ENCODE data around the gene MYLK4.
A peak's percentile ranks its signal among the peaks of the same experiment; 100 is the strongest.

The MYLK4 gene

DNA sequence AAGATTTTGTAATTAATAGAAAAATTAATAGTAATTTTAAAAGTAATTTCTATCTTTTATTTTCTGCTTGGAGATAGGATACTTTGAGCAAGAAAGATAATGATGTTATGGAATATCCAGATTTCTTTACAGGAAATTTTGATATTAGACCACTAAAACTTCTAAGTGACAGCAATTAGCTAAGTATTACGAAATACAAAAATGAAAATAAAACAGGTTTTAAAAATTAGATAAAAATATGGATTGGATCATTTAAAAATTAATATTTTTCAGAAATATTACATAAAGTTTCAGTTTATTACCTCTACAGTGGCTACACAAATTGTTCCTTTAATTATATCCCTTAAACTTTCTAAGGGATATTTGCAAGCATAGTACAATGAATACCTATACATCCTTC, 4.2 kb upstream of the MYLK4 start:
- DNase-seq, result no peak

DNA sequence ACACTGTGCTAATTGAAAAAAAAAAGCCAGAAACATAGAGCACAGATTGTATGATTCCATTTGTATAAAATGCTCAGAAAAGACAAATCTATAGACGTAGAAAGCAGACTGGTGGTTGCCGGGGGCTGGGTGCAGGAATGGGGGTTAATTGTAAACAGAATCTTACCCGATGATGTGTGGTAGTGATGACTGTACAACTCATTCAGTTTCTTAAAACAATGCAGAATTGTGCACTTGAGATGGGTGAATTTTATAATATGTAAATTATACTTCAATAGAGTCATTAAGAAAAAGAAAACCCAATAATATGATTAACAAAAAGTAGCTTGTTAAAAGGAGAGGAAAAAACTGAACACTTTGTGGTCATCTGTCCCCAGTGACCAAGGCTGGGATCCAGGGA, 3.7 kb upstream of the MYLK4 start:
- no peak for DNase-seq

DNA sequence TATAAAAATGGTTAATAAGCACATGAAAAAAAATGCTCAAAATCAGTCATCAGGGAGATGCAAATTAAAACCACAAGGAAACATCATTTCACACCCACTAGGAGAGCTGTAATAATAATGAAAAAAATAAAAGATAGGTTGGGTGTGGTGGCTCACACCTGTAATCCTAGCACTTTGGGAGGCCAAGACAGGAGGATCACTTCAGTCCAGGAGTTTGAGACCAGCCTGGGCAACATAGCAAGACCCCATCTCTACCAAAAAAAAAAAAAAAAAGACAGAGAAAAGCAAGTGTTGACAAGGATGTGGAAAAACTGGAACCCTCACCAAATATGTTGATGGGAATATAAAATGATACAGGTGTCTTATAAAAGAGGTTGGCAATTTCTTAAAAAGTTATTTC, 3.0 kb upstream of the MYLK4 start:
- DNase-seq, result no peak

DNA sequence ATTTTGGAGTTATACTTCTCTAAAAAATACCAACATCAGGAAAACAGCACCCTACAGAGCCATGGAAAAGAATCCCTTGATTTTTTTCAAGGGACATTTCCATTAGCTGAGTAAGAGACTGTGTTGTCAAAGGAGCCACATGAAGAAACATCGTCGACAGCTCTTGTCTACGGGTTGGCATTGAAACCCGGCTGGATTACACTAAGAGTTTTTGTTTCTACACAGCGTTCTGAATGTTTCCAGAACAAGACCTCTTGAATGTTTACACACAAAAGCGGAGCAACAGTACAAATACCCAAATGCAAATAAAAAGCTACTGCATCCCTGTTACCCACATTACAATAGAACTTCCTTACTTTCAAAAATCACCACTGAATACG, 2.4 kb upstream of the MYLK4 start:
- no peak for DNase-seq

DNA sequence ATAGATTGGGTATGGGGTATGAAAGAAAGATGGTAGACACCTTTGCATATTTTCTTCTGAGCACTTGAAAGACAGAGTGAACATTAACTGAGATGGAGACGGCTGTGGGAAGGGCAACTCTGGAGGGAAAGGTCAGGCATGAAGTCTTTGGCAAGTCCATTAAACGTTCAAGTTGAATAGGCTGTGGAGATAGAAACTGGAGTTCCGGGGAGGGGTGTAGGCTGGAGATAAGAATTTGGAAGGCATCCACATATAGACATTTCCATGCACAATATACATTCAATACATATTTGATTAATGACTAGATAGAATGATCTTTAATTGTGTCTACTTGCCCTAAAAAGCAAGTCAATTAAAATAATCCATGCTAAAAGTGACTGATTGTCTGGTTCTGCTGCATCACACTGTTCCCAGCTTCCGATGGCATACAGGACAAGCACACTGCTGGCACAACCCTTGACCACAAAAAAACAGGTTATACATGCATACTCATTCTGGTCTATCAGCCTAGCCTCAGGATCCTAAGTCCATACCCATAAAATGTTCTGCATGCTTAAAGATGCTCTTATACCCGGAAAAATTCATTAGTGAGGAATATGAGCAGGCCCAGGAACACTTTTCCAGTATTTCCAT, 1.9 kb upstream of the MYLK4 start:
- no peak for DNase-seq

DNA sequence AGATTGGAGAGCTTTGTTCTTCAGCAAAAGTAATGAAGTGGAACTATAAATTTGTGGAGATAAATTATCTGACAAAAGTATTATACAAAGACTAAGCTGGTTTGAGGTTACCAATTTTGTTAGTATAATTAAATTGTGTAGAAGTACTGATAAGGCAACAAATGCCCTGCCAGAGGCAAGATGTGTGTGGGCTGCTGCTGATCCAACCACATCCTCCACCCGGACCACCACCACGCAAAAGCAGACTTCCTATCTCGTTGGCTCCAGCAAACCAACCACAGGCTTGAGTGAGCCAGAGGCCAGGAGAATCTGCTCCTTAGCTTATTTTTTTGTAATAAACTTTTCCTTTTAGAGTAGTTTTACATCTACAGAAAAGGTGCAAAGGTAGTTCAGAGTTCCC, 1.1 kb upstream of the MYLK4 start:
- peak; percentile 10 for DNase-seq

DNA sequence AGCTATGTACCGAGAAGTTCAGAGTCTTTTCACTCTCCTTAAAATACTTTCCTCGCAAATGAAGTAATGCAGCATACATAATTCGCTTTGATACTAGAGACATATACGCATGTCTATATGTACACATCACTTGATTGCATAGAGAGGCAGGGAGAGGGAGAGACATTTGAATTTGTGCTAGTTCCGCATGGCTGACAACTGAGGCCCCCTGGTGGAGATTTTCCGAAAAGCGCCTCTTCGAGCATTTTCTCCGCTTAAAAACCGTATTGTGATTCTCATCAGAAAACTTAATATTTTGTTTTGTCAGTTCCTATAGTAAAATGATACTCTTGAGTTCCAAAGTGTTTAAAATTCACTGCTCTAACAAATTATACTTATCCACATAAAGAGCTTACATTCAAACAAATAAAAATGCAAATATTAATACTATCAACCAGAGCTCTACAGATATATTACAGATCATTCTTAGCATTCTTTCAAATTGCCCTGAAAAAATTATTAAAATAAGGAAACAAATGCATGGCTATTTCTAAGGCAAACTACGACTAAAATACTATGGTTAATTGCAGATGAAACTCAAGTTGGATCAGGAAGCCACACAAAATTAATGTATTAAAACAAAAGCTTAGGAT, 637 bp downstream of the MYLK4 start:
- DNase-seq, result peak; percentile 69

DNA sequence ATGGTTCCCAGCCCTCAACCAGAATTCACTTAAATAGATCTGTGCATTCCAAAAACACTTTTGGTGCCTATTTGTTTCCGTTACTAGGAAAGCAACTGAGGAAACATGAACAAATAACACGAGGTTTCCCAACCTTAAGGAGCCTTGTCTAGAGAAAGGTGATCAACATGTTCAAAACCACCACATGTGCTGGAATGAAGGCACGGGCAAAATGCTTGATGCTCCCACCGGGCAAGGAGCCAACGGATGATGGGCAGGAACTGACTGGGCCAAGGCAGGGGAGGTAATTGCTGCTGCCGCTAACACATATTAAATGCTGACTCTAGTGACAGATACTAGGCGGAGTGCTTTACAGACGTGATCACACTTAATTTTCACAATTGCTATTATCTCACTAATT, 2.5 kb downstream of the MYLK4 start:
- no peak for DNase-seq

DNA sequence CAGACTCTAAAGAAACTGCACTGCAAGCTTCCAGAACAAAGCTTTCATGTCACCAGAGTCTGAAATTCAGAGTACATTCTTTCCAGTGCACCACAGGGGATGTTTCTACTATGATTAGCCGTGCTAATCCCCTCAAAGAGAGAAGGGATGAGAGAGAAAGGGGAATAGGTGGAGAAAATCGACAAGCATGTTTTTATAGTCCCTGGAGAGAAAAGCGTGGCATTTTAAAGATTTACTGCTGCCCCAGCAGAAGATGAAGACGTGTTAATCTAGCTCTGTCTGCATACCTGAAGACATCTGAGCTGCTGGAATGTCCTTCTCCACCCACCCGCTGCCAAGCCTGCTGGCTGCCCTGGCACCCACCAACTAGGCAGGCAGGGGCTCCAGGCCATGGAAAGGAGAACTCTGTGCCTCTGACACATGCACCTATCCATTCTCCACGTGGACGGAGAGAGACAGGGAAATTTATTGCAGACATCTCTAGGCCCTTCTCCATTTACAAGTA, 4.1 kb downstream of the MYLK4 start:
- no peak for DNase-seq

DNA sequence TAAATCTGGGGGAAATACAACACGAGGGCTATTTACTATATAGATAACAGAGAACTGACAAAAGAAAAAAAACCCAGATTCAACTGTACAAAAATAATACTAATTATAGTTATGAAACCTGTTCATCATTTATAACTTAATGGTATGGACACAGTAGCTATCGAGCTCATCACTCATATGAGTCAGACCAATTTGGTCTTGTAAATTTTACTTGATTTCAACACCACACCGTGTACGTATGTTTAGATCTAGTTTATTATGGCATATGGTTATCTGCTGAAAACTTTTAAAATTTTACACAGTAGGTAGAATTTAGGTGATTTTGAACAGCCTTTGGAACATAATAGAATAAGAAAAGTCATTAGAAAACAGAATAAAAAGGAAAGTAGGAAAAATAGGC, 5.5 kb downstream of the MYLK4 start:
- DNase-seq, result no peak

DNA sequence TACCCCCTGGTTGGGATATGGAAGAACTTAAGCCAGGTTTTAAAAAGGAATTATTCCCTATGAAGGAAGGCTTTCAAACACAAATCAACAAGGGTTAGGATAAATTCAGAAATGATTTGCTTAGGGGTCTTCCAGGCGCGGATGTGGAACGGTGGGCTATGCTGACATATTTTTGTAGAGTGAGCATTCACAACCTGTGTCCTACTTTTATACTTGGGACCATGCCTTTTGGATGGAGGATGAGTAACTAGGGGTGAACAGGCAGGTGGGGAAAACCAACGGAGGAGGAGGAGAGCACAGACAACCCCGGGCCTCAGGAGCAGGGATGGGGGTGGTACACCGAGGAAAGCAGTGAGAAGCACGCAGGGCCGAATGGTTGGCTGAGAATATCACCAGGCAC, 5.9 kb downstream of the MYLK4 start:
- no peak for DNase-seq

DNA sequence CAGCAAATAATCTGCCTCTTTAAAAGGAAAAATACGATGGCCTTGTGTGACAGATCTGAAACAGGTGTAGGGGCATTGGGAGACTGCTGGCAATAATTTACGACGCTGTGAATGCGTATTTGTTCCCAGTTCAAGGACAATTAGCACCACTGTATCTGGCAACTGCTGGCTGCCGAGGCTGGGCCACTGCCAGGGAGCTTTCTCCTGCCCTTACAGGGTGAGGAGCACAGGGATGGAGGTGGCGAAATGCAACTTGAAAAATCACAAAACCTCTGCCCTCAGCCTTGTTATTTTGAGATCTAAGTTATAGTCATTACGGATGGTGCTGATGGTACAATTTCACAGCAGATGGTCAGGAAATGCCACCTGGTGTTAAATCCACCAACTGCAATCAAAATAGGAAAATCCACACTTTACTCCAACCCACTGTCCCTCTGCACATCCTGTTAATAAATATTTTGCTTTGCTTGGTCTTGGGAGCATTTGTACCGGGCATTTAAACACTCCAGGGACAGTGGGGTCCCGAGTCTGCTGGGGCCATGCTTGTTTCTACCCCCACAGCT, 6.4 kb downstream of the MYLK4 start:
- no peak for DNase-seq

DNA sequence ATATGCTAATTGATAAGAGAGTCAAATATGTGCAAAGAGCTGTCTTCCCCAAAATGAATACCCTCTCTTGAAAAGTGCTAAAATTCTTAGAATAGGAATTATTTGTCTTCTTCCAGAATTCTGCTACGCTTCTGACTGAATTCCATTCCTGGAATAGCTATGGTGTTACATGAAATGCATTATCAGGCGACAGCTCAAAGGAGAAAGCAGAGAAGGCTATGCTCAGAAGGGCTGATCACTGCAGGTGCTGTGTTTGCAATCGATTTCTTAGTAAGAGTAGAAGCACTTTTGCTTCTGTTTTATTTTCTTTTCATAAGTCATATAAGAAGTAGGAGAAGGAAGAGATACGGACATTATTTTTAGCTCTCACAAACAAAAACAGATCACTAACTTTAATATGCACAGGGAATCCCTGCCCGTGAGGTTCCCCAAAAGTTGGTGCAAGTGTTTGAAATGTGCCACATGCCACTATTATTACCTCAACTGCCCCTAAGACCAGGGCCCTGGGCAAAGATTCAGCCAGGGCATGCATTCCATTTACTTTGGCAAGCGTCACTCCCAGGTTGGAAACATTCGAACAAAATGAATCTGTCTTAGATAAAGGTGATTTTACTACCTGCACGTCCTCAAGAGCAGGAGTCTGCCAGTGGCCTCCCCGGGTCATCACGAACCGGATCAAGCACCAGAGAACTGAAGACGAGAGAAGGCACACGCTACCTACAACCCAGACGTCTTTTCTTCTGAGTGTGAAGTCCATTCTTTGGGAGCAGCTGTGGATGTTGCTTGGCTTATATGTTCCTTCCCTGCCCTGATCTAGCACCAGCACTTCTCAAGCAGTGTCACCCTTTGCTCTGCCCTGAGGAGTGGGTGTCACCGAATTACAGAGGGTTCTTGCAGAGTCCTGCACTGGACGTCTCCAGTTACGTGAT, 7.2 kb downstream of the MYLK4 start:
- DNase-seq, result no peak

DNA sequence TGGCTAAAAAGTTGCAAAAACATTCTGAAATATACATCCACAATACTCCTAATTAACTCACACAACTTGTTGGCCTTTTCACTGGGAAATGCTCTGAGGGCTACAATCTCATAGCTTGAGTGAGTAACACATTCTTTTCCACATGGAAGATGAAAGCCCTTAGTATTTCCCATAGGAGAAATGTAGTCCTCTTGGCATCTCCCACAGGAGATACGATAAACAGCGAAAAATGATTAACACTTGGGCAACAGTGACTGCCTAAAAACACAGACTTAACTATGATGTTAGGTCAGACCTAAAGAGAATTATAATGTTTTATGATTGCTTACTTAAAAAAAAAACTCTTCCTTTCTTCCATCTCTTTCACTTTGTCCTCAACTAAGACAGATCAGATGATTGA, 9.0 kb downstream of the MYLK4 start:
- DNase-seq, result no peak

DNA sequence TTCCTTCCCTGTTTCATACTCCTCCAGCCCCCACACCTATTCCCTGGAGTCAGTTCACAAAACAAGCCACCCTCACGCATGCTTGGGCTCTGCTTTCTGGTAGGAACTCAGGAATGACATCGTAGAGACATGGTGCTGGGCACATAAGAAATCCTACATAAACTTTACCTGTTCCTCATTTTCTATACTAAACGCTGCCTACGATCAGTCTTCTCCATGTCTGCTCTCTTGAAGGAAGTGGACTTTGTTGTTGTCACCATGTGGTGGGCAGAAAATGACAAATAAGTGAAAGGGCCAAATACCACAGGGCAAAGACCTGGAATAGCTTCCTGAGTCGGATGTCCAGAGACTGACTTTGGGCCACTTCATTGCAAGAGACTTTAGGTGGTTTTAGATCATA, 10.1 kb downstream of the MYLK4 start:
- DNase-seq, result peak; percentile 78

DNA sequence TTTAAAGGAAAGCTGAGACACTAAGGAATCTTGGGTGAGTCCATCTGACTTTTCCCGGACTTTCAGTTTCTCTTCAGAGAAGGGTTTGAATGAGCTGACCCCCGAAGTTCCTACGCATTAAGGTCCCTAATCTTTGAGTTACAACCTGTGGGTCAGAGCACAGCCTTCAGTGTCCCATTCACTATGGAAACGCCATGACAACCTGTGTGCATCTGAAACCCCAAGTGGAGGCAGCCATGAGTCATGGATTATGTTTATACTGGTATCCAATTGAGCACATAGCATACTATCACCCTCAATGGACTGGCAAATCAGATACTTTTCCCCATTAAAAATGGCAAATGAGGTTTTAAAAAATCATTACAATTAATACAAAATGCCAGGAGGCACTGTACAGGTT, 11.4 kb downstream of the MYLK4 start:
- DNase-seq, result no peak

DNA sequence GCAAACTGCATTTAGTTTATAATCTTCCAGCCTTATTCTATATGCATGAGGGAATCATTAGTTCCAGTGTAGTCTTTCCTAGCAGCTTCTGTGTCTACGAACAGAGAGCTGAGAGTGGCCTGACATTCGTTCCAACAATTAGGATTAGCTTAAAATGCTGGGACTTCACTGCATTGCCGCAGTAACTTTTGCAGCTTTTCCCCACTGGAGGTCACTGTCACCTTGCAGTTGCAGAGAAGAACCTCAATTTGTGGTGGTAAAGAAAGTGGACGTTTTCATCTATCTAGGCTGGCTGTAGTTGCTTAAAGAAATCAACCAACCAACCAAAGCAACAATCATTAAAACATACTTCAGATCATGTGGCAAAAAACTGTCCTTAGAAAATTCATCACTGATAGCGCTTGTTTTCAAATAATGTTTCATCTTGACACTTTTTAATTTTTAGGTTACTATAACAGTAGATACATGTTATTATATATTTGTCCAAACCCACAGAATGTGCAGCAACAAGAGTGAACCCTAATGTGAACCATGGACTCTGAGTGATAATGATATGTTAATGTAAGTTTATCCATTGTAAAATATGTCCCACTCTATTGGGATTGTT, 12.2 kb downstream of the MYLK4 start:
- DNase-seq, result peak; percentile 74

DNA sequence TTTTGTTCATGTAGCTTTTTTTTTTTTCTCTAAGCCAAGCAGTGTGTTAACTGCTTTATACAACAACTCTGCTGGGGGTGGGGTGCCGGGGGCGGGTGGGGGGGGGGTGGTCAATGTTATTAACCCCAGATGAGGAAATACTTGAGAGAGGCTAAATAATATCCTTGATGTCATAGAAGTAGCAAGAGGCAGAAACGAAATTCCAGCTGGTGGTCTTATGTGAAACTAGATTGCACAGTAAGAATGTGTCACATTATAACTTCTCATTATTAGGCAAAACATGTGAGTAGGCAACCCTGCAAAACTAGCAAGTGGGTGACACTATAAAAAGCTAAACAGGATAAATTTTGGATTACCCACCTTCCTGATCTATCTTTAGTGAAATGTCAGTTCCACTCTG, 12.8 kb downstream of the MYLK4 start:
- peak; percentile 88 for DNase-seq

DNA sequence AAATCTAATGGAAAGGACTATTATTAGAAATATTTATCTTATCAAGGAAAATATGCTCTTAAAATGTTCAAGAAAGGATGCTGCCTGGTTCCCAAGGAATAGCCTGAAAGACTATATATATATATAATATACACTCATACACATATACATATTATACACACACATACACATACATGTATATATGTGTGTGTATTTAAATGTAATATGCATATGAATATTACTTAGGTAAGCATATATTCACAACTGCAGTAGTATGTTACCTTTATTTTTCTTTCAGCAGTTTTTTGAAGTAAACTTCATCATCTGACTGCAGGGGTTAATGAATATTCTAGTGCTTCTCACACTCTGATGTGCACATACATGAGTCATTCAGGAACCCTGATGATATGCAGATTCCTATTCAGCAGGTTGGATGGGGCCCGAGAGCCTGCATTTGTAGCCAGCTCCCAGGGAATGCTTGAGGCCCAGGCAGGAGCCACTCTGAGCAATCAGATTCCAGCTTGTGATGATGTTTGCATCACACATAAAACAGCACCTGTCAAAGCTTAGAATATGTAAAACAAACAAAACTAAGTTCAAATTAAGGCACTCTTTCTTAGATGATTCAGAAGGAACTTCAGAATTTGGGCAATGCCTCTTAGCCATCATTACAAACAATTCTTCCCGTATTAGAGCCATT, 16.1 kb downstream of the MYLK4 start:
- peak; percentile 71 for DNase-seq

DNA sequence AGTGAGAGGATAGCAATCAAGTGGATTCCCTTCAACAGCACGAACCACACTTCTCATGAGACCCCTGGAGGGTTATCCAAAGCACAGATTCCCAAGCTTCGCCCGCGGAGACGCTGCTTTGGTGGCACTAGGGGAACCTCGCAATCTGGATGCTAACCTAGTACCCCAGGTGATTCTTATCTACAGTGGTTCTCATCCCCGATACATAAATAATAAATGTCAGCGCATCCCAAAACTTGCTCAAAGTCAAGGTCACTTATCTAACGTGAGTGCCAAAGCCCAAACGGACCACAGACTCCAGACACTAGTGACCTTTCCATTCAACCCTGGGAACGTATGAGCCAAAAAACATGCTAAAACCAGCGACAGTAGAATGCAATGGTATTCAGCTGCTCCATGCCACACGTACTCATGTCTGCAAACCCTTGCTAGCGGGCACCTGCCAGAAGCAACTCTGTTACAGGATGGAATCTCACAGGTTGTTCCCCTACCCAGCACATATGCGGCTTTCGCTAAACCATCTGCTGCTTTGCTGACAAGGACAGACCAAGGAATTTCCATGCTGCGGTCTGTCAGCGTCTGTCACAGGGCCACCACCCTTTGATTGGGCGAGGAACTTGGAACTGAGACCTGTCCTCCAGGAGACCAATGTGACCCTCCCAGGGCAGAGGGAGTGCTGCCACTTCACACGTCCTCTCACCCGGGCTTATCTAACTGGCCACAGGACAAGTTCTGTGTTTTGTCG, 16.8 kb downstream of the MYLK4 start:
- no peak for DNase-seq

DNA sequence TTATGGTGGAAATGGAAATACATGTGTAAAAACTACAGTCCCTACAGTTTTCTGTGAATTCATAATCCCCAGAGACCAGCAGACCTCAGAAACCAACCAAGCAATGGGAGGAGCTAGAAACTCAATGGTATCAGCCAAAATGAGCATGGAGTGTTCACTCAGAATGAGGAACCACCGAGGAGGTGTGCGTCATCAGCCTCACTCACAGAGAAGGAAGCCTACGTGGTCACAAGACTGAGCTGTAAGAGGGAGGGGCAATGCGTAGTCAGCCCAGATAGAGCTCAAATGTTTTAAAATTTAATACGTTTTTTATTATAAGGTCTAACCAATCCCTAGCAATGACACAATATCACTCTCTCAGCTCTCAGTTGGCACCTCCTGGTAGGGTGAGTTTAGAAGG, 17.4 kb downstream of the MYLK4 start:
- DNase-seq, result peak; percentile 99
